Measurements from ENCODE around the gene MPZ.
"Not testable (repeated sequence)": the region's sequence is repeated elsewhere in the genome, so short reads cannot be mapped to it uniquely, and the experiment has no call there.

The MPZ gene

DNA sequence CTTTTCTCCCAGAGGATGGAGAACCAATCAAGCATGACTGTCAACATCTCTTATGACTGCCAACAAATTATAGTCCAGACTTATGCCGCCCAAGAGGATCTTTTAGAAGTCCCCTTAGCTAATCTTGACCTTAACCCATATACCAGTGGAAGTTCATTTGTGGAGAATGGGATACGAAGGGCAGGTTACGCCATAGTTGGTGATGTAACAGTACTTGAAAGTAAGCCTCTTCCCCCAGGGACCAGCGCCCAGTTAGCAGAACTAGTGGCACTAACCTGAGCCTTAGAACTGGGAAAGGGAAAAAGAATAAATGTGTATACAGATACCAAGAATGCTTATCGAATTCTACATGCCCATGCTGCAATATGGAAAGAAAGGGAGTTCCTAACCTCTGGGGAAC, 54.5 kb downstream of the MPZ start:
- DNase-seq (ENCODE audit: low read depth), result not testable (repeated sequence)

All from fibroblast of the conjunctiva (primary cell).